Stimulated activated CD4-positive, alpha-beta T cell treated with anti-CD3 and anti-CD28 coated beads, Interleukin-2, amount 100 ng/mL, for 48 hours (primary cell): ENCODE results near the gene ZC3H10.
"Not testable (repeated sequence)": the region's sequence is repeated elsewhere in the genome, so short reads cannot be mapped to it uniquely, and the experiment has no call there.

Experiments
- DNase-seq, 2 donors: peaks; one replicate each; pipeline ENCODE4 v3.0.0-alpha.2; 2020

The ZC3H10 gene

GRCh38 chr12:56103066-56103711 is 14.9 kb upstream of the ZC3H10 start:
- DNase-seq: no peak

GRCh38 chr12:56103823-56104108 is 14.3 kb upstream of the ZC3H10 start:
- no peak for DNase-seq

- DNase-seq: peak; percentile 96 to 97
These were observed 13.8 kb upstream of the ZC3H10 start, which contains the start of gene PA2G4 for GRCh38 chr12:56104109-56104814. PA2G4 (plus strand) TSS chr12:56104559; CDS start chr12:56104738, 179 bp downstream.

- peak in 1 of 2 donors; percentile 23 for DNase-seq
These were observed 13.1 kb upstream of the ZC3H10 start for GRCh38 chr12:56104815-56105608.

- no peak for DNase-seq
These were observed 12.5 kb upstream of the ZC3H10 start for GRCh38 chr12:56105609-56105902.

GRCh38 chr12:56107242-56107641 is 10.8 kb upstream of the ZC3H10 start:
- DNase-seq: no peak

- DNase-seq: no peak
These were observed 7.5 kb upstream of the ZC3H10 start for GRCh38 chr12:56110571-56110970.

GRCh38 chr12:56114084-56114483 is 4.0 kb upstream of the ZC3H10 start:
- no peak for DNase-seq

GRCh38 chr12:56115329-56115728 is 2.7 kb upstream of the ZC3H10 start:
- no peak for DNase-seq

GRCh38 chr12:56116267-56117081 is 1.6 kb upstream of the ZC3H10 start, which contains the start of gene RPL41:
RPL41 (plus strand) TSS chr12:56116633.
- peak; percentile 93 to 94 for DNase-seq

- not testable (repeated sequence) for DNase-seq
These were observed 872 bp upstream of the ZC3H10 start for GRCh38 chr12:56117082-56117706.

GRCh38 chr12:56118688-56119357 is 757 bp downstream of the ZC3H10 start:
- peak in 1 of 2 donors; percentile 19 for DNase-seq

GRCh38 chr12:56119361-56119796 is 1.3 kb downstream of the ZC3H10 start:
- DNase-seq: peak; percentile 40 to 48

- no peak for DNase-seq
These were observed 2.2 kb downstream of the ZC3H10 start for GRCh38 chr12:56120158-56120846.

GRCh38 chr12:56121204-56121870 is 3.3 kb downstream of the ZC3H10 start:
- no peak for DNase-seq

GRCh38 chr12:56122637-56123036 is 4.6 kb downstream of the ZC3H10 start:
- DNase-seq: no peak

GRCh38 chr12:56124133-56124532 is 6.1 kb downstream of the ZC3H10 start:
- no peak for DNase-seq

- DNase-seq: no peak
These were observed 8.7 kb downstream of the ZC3H10 start for GRCh38 chr12:56126732-56127239.

GRCh38 chr12:56127485-56127887 is 9.4 kb downstream of the ZC3H10 start:
- DNase-seq: no peak

- DNase-seq: peak; percentile 90 to 94
These were observed 10.0 kb downstream of the ZC3H10 start, which contains the start of gene ESYT1 for GRCh38 chr12:56127888-56128669. ESYT1 (plus strand) TSS chr12:56128267; CDS start chr12:56128320, 53 bp downstream.
